Central memory CD8-positive, alpha-beta T cell (primary cell): ENCODE data around the gene ZDHHC19.

Experiments used
- ATAC-seq: fragments of 150-1000 bp; cut with Tn5 transposase; replicated peaks from 2 replicates; pipeline ENCODE4 v1.10.0; 2022; ENCODE audit warnings: mild to moderate bottlenecking, moderate FRiP score, moderate number of reproducible peaks; ENCODE audit not compliant: poor library complexity, severe bottlenecking; ENCODE audit errors: extremely low read depth
- DNase-seq, 2 donors: peaks; one replicate each; pipeline ENCODE4 v3.0.0; 2021; ENCODE audit warnings: low spot score in 2 of 2
- H3K27ac Mint-ChIP-seq: one replicate; pipeline ENCODE4 v1.8.0; 2022; ENCODE audit warnings: low read depth, mild to moderate bottlenecking, moderate library complexity, mixed read lengths
- H3K27me3 Mint-ChIP-seq: one replicate; pipeline ENCODE4 v1.8.0; 2022; ENCODE audit warnings: mixed read lengths
- H3K36me3 Mint-ChIP-seq: one replicate; pipeline ENCODE4 v1.8.0; 2022; ENCODE audit warnings: mild to moderate bottlenecking, moderate library complexity, mixed read lengths; ENCODE audit not compliant: insufficient read depth
- H3K4me1 Mint-ChIP-seq: one replicate; pipeline ENCODE4 v1.8.0; 2022; ENCODE audit warnings: mixed read lengths
- H3K4me3 Mint-ChIP-seq: one replicate; pipeline ENCODE4 v1.8.0; 2022; ENCODE audit warnings: mild to moderate bottlenecking, moderate library complexity, mixed read lengths
- H3K9me3 Mint-ChIP-seq: one replicate; pipeline ENCODE4 v1.8.0; 2022; ENCODE audit warnings: mixed read lengths

Gene ZDHHC19

GRCh38 chr3:196159952-196160804 lies 51.0 kb downstream of the ZDHHC19 start:
- Mint-ChIP-seq H3K36me3 (no peaks in the 10 kb centered on the region), H3K27me3 (no peaks in the 10 kb centered on the region), H3K4me1 (peaks cover under 1% of the 10 kb centered on the region), H3K9me3 (no peaks in the 10 kb centered on the region), H3K27ac (peak overlapping the region; percentile 50), H3K4me3 (no peak overlapping the region)
- ATAC-seq (peak; percentile 32), DNase-seq (no peak)

- Mint-ChIP-seq H3K36me3 (no peaks in the 10 kb centered on the region), H3K4me1 (peaks cover 6% of the 10 kb centered on the region), H3K4me3 (no peak overlapping the region), H3K27me3 (no peaks in the 10 kb centered on the region), H3K9me3 (no peaks in the 10 kb centered on the region), H3K27ac (peak overlapping the region; percentile 50)
- ATAC-seq (no peak), DNase-seq (no peak)
Measured at GRCh38 chr3:196159526-196159925, 51.7 kb downstream of the ZDHHC19 start.

- Mint-ChIP-seq H3K9me3 (no peaks in the 10 kb centered on the region), H3K27ac (no peak overlapping the region), H3K36me3 (no peaks in the 10 kb centered on the region), H3K4me1 (peaks cover 6% of the 10 kb centered on the region), H3K27me3 (no peaks in the 10 kb centered on the region), H3K4me3 (no peak overlapping the region)
- ATAC-seq: no peak
- no peak for DNase-seq
Measured at GRCh38 chr3:196156160-196156559, 55.0 kb downstream of the ZDHHC19 start.

- ATAC-seq: no peak
- Mint-ChIP-seq H3K4me1 (peaks cover 6% of the 10 kb centered on the region), H3K27ac (no peak overlapping the region), H3K4me3 (no peak overlapping the region), H3K36me3 (no peaks in the 10 kb centered on the region), H3K9me3 (no peaks in the 10 kb centered on the region), H3K27me3 (no peaks in the 10 kb centered on the region)
- no peak for DNase-seq
Measured at GRCh38 chr3:196150481-196150880, 60.7 kb downstream of the ZDHHC19 start.

GRCh38 chr3:196149831-196150301 lies 61.3 kb downstream of the ZDHHC19 start:
- ATAC-seq: no peak
- peaks cover 3% of the 10 kb centered on the region for H3K4me1 Mint-ChIP-seq
- H3K9me3 Mint-ChIP-seq: no peaks in the 10 kb centered on the region
- H3K4me3 Mint-ChIP-seq: no peak overlapping the region
- no peaks in the 10 kb centered on the region for H3K36me3 Mint-ChIP-seq
- no peak overlapping the region for H3K27ac Mint-ChIP-seq
- no peak for DNase-seq
- H3K27me3 Mint-ChIP-seq: no peaks in the 10 kb centered on the region

GRCh38 chr3:196149375-196149774 lies 61.8 kb downstream of the ZDHHC19 start:
- Mint-ChIP-seq H3K9me3 (no peaks in the 10 kb centered on the region), H3K4me3 (no peak overlapping the region), H3K4me1 (peaks cover 6% of the 10 kb centered on the region), H3K27me3 (no peaks in the 10 kb centered on the region), H3K27ac (no peak overlapping the region), H3K36me3 (peaks cover 1% of the 10 kb centered on the region)
- ATAC-seq: no peak
- no peak for DNase-seq
